Choroid plexus epithelial cell (primary cell): ENCODE results near the gene NDUFC1.
A peak's percentile ranks its signal among the peaks of the same experiment; 100 is the strongest.

Experiments used
- DNase-seq: peaks from one replicate; pipeline ENCODE4 v3.0.0-alpha.2; 2010; ENCODE audit warnings: low read depth
- H3K4me3 ChIP-seq: 2 replicates; pipeline ENCODE4 v1.5.1; 2011; ENCODE audit warnings: low read depth, mild to moderate bottlenecking, control low read depth, low read length, moderate library complexity
- CTCF ChIP-seq: conservative IDR thresholded peaks from 2 replicates; pipeline ENCODE4 v1.5.1; 2011; ENCODE audit warnings: low read depth, mild to moderate bottlenecking, control low read depth, inconsistent platforms, low read length, moderate library complexity

Gene NDUFC1

GRCh38 chr4:139278485-139278884, 23.8 kb downstream of the NDUFC1 start:
- DNase-seq: peak; percentile 37
- no peak for TF ChIP-seq CTCF
- peak overlapping the region; percentile 66 for H3K4me3 ChIP-seq

DNA sequence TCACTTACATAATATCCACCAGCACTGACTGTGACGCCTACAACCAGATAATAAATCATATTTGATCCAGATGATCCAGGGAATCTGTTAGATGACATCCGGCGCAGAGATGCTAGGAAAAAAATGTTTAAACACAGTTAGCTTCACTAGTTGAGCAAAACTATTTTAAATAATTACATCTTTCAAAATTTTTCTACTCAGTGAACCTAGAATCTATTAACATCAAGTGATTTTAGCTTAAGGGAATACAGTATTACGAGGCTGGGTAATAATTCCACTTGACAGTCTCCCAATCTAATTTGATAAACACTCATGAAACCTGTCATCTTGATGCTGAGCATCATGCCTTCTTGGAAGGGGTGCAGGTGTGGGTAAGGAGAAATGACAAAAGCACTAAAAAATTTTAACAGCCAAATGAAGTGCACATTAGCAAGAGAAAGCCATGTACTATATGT, 27.0 kb downstream of the NDUFC1 start:
- DNase-seq: no peak
- H3K4me3 ChIP-seq: no peak overlapping the region
- TF ChIP-seq CTCF: no peak

DNA sequence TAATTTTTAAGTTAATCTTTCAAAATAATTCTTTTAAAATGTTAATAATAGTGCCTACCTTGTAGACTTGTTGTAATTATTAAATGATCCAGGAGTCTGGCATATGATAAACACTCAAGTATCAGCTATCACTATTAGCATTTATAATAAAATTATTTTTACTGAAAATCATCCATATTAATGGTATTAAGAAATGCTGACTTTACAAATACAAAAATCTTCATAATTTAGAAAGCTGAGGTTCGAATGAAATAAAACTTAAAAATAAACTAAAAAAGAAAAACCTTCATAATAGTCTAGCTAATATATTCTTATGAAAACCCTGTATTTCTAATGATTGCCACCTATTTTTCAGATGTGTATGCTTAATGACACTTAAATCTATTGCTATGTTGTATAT, 27.5 kb downstream of the NDUFC1 start:
- DNase-seq: no peak
- no peak for TF ChIP-seq CTCF
- H3K4me3 ChIP-seq: no peak overlapping the region

DNA sequence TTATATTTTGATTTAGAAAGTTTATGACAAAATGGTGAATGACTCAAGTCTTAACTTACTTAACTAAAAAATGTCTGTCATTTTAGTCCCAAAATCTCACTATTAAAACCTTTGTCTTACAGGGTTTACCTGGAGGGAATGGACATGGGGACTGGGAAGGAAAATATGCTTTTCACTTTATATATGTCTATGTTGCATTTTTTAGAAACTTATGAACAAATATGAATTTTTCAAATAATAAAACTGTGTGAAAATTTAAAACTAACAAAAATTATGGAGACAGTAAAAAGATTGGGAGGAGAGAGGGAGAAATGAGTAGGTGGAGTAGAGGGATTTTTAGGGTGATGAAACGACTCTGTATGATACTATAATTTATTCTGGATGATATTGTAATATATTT, 28.4 kb downstream of the NDUFC1 start:
- no peak overlapping the region for H3K4me3 ChIP-seq
- no peak for TF ChIP-seq CTCF
- DNase-seq: no peak

DNA sequence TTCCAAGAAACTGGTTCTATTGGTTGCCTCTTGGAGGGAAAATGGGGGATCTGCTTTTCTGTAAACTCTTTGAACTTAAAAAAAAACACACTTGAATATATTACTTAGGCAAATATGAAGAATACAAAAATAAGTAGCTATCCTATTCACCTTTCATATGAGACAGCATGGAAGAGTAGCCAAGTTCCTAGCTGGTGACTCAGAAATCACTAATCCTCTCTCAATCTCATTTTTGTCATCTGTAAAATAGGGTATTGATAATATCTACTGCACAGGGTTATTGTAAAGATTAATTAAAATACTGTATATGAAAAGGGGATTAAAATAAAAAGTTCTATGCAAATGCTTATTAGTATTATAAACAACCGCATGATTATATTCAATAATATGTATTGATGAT, 35.0 kb downstream of the NDUFC1 start:
- no peak for DNase-seq
- no peak for TF ChIP-seq CTCF
- no peak overlapping the region for H3K4me3 ChIP-seq

DNA sequence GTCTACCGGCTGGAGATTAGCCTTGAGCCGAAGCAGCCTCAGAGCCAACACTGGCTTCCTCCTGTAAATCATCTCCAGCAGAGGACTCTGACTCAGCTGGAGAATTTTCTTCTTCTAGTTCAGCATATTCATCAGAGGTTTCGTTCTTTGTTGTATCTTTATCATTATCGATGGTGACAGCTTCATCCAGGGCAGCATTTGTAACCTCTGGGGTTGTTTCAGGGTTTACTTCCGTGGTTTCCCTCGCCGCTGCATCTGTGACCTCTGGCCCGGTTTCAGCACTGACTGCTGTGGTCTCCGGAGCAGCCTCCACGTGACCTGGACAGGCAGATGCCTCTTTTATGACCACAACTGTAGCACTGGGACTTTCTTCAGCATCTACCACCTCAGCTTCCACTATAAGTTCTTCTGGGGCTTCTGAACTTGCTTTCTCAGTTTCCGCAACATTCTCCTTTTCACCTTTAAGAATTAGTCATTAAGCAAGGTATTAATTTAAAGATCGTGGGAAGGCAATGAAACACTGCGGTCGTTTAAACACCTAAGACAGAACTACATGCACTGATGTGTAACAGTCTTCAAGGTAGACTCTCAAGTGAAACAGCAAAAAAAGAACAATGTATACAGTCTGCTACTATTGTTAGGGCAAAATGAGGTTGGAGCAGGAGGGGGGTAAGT, 35.6 kb downstream of the NDUFC1 start:
- TF ChIP-seq CTCF: no peak
- H3K4me3 ChIP-seq: peak overlapping the region; percentile 41
- peak; percentile 88 for DNase-seq

DNA sequence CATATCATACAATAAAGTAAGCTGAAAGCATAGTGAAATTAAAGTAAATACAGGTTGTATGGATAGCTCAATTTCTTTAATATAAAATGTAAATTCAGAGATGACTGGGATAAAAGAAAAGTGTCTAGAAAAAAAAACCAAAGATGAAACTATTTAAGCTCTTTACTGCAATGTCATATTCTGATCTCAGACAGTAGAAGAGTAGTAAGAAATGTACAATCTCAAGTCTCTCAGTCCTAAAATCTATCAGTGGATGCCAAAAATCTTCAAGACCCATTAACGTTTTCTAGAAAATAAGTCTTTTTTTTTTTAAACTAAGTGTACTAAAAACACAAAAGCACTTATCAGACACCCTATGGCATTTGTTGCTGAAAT, 36.1 kb downstream of the NDUFC1 start:
- no peak overlapping the region for H3K4me3 ChIP-seq
- no peak for TF ChIP-seq CTCF
- DNase-seq: no peak
